Measurements from ENCODE around the gene PACS1. TPM values are rescaled to one million over a fixed set of nuclear protein-coding genes. Genes with fewer than 3 reads are reported as not detected.
A peak's percentile ranks its signal among the peaks of the same experiment; 100 is the strongest.

Gene PACS1
- total RNA-seq, 2 donors from 2014 or later, result 17.1 to 19.2 TPM

GRCh38 chr11:66047541-66048365, 22.3 kb upstream of the PACS1 start:
- intact Hi-C loops (cut with DNase I, micrococcal nuclease), result no loop called here
- ATAC-seq, result no peak

GRCh38 chr11:66048547-66049323, 21.3 kb upstream of the PACS1 start, which contains the start of gene GAL3ST3:
TSS of gene GAL3ST3 (minus strand) at chr11:66049161. CDS start at chr11:66045415, 3,746 bp downstream.
- intact Hi-C loops (cut with DNase I, micrococcal nuclease), result no loop called here
- no peak for DNase-seq

More at GRCh38 chr11:66047541-66048365, 22.3 kb upstream of the PACS1 start:
- DNase-seq, result no peak

DNA sequence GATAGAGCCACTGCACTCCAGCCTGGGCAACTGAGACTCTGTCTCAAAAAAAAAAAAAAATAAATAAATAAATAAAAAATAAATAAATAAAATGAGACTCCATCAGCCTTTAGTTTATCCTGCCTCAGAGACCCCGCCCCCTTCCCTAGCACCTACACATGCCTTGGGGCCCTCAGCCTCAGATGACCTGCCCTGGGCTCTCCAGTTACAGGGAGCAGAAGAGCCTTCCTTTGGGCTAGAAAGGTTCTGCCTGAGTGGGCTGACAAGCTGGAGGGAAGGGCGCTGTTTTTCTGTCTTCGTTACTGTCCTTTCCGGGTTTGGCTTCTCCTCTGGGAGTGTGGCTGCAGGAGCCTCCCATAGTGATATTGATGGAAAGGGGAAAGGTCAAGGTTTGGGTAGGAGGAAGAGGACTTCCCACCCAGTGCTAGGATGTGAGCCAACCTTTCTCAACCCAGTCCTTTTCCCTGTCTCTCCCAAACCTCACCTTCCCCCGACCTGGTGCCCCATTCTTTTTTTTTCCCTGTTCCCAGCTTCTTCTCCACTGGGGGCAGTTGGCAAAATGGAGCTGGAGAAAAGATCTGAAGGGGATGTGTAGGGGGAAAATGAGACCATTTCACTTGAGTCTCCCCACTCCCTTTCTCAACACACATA, 19.4 kb upstream of the PACS1 start:
- DNase-seq (no peak), ATAC-seq (no peak)
- intact Hi-C loops (cut with DNase I, micrococcal nuclease), result no loop called here

More at GRCh38 chr11:66048547-66049323, 21.3 kb upstream of the PACS1 start, which contains the start of gene GAL3ST3:
- ATAC-seq, result no peak

DNA sequence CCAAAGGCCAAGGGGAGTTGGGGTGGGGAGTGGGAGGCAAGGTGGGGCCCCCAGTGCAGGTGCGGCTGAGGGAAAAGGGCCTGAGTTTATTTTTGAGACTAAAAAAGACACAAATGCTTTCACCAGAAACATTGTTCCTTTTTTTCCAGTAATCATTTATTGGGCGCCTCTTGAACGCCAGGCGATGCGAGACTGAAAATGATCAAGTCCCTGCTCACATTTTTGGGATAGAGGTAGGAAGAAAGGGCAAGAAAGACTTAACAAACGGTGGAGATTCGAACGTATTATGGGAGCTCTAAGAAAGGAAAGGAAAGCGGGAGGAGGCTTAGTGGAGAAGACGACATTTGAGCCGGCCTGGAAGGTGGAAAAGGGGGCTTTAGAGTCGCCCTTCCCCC, 18.7 kb upstream of the PACS1 start:
- intact Hi-C loops (cut with DNase I, micrococcal nuclease), result no loop called here
- ATAC-seq (no peak), DNase-seq (no peak)

DNA sequence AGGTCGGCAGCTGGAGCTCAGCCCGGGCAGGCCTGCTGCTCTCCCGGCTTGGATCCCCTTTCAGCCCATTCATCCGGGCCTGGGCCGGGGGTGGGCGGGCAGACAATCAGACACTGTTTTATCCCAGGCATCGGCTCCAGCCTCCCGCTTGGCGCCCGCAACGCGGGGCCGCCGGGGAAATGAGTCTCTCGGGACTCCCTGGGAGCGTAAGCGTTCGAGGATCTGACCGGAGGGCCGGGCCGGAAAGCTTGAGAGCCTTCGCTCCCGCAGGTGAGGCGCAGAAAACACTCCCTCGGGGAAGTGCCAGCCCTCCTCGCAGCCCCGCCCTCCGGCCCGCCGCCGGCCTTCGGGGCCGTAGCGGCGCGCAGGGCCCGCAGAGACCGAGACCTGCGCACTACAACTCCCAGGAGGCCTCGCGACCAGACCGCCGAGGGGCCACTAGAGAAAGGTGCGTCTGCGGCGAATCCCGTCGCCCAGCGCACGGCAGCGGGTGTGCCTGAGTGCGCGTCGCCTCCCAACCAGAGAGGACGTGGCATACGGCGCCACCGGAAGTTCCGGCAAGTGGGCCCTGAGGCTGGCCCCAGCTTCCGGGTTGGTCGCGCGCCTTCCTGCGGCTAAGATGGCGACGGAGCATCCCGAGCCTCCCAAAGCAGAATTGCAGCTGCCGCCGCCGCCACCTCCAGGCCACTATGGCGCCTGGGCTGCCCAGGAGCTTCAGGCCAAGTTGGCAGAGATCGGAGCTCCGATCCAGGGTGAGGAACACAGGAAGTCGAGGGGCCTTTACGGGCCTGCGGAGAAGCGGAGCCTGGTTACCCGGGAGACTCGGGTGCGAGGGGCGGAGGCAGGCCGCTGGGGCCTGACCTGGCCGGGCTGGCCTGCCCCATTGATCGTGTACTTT, 18.1 kb upstream of the PACS1 start, which contains the start of gene SF3B2:
Gene SF3B2 (plus strand): TSS at position 599 of the 898 bp plus-strand sequence. CDS start 21 bp downstream, at position 620.
- peak; percentile 97 to 98 for DNase-seq
- intact Hi-C loops (cut with DNase I, micrococcal nuclease), result no loop called here
- peak; percentile 93 for ATAC-seq

- intact Hi-C loops (cut with DNase I, micrococcal nuclease), result no loop called here
- DNase-seq (no peak), ATAC-seq (no peak)
Measured at GRCh38 chr11:66052664-66052982, 17.4 kb upstream of the PACS1 start.

- DNase-seq (no peak), ATAC-seq (no peak)
- intact Hi-C loops (cut with DNase I, micrococcal nuclease), result no loop called here
Measured at GRCh38 chr11:66055021-66055420, 15.1 kb upstream of the PACS1 start.

DNA sequence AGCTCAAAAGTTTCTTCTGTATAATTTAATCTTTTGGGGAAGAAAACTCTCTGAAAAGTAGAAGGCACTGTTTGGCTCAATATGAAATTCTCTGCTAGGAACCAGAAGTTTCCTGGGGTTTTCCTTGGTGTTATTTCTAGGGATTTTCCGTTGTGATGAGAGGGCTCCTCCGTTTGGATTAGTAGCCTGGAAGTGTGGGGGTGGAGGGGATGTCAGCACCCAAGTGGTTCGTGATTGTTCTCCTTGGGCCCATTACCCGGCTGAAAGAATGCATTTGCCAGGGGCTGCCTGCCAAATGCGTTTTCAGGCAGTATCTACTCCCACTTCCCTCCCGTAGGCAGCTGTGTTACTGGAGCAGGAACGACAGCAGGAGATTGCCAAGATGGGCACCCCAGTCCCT, 13.6 kb upstream of the PACS1 start:
- ATAC-seq, result no peak
- intact Hi-C loops (cut with DNase I, micrococcal nuclease), result no loop called here
- no peak for DNase-seq

GRCh38 chr11:66059966-66060680, 9.9 kb upstream of the PACS1 start:
- intact Hi-C loops (cut with DNase I, micrococcal nuclease), result no loop called here
- ATAC-seq (no peak), DNase-seq (no peak)

- no peak for DNase-seq
- intact Hi-C loops (cut with DNase I, micrococcal nuclease), result no loop called here
- no peak for ATAC-seq
Measured at GRCh38 chr11:66061268-66061667, 8.8 kb upstream of the PACS1 start.

DNA sequence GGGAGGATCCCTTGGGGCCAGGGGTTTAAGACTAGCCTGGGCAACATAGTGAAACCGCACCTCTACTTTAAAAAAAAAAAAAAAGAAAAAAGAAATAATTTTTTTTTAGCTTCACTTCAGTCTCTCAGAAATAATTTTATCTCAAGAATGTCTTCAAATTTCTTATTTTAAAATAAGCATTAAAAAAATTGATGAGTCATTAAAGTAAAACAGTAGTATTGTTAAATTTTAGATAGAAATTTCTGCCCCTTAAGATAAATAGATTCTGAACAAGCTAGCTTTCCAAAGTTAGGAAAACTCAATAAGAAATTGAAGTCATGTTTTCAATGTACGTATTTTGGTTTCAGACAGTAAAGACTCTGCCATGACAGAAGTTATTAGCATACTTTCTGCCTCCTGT, 7.7 kb upstream of the PACS1 start:
- intact Hi-C loops (cut with DNase I, micrococcal nuclease), result no loop called here
- ATAC-seq (no peak), DNase-seq (no peak)

DNA sequence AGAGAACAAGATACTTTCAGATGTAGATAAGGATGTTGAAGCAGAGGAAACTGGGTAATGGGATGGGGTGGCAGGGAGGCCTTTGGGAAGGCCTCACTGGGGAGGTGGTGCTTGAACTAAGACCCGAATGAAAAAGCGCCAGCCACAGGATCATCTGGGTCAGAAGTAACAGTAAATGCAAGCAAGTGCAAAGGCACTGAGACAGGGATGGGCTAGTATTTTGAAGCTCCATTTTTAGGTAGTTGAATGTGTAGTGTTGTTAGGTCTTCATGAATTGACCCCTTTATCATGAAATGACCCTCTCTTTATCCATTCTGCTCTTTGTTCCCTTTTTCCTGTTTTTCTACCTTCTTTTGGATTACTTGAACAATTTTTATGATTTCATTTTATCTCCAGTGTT, 6.2 kb upstream of the PACS1 start:
- intact Hi-C loops (cut with DNase I, micrococcal nuclease), result no loop called here
- DNase-seq, result no peak
- ATAC-seq, result no peak

- DNase-seq, result no peak
- no peak for ATAC-seq
- intact Hi-C loops (cut with DNase I, micrococcal nuclease), result no loop called here
Measured at GRCh38 chr11:66064571-66064970, 5.5 kb upstream of the PACS1 start.

GRCh38 chr11:66066751-66067150, 3.3 kb upstream of the PACS1 start:
- peak in 1 of 2 donors; percentile 7 for DNase-seq
- ATAC-seq, result no peak
- intact Hi-C loops (cut with DNase I, micrococcal nuclease), result no loop called here

DNA sequence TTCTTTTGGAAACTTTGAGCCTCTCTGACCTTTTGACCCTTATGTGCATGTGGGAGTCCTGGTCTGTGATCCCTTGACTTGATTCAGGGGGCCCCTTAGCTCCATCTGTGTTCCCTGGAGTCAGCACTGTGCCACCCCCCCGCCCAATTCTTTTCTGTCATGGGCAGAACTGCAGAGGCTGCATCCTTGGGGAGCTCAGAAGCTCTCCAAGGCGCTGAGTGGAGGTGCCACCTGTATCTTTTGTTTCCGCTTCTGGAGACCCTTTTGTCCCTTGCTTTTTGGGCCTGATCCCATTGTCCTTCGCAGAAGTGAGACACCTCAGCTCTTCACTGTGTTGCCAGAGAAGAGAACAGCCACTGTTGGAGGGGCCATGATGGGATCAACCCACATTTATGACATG, 2.4 kb upstream of the PACS1 start:
- intact Hi-C loops (cut with DNase I, micrococcal nuclease), result no loop called here
- DNase-seq (peak in 1 of 2 donors; percentile 15), ATAC-seq (no peak)

DNA sequence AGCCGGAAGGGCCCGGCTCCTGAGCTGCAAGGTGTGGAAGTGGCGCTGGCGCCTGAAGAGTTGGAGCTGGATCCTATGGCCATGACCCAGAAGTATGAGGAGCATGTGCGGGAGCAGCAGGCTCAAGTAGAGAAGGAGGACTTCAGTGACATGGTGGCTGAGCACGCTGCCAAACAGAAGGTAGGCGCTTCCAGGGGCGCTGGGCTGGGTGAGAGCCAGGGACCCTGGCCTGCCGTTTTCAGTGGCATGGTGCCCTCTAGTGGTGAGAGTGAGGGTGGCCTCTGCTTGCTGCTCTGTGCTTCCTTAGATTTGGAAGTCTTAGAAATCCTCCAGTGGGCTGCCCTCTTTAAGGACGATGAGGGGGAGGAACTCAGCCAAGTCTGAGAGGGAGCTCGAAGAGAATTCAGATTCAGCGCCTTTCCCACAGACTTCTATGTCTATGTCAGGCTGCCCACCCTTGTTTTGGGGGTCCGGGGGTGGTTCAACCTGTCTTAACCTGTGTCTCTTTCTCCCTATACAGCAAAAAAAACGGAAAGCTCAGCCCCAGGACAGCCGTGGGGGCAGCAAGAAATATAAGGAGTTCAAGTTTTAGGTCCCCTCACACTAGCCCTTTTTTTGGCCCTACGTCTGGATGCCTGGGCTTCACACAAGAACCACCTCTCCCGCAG, 1.8 kb upstream of the PACS1 start:
- ATAC-seq (peak; percentile 57), DNase-seq (peak; percentile 64 to 79)

GRCh38 chr11:66068923-66069714, 953 bp upstream of the PACS1 start:
- ATAC-seq (peak; percentile 31), DNase-seq (peak; percentile 53 to 58)
- intact Hi-C loops (cut with DNase I, micrococcal nuclease), result no loop called here

More for the DNA sequence above, 1.8 kb upstream of the PACS1 start:
- intact Hi-C loops (cut with DNase I, micrococcal nuclease), result no loop called here

Data from left colon (tissue), 2 donors.